ENCODE data around the gene CFAP74. TPM values are rescaled to one million over a fixed set of nuclear protein-coding genes. Genes with fewer than 3 reads are reported as not detected.
A peak's percentile ranks its signal among the peaks of the same experiment; 100 is the strongest.

Gene CFAP74
- total and polyA plus RNA-seq, 2 of the 4 experiments (the other 2 are of a cell fraction), result not detected

DNA sequence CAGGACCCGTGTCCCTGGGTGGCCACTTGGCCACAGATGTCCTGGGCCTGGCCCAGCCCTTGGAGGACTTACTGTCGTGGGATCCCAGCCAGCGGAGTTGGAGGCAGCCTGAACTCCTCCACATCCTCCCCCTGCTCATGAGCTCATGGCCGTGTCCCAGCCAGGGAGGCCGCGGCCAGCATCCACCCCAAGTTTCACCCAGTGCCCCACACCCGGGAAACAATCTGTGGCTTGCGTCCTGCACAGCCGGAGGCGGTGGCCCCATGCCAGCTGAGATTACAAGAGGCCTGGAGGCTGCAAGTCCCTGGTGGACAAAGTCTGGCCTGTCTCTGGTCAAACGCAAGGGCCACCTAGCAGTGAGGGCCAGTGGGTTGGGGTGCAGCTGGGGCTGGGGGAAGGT is 57.0 kb downstream of the CFAP74 start:
- no peak overlapping the region for H2BK20ac ChIP-seq (ENCODE audit: low read depth, low read length)
- WGBS, 2 experiments (ENCODE audit: extremely low coverage in 2 of 2, insufficient read length in 1 of 2), result no CpG with 5 or more reads among the region's 11 CpGs
- no peak overlapping the region for H3K23ac ChIP-seq (ENCODE audit: low read depth, low read length)
- H3K79me1 ChIP-seq (ENCODE audit: low read depth in 1 of 2, low read length in 2 of 2), result no peaks in the 10 kb centered on the region
- H2BK5ac ChIP-seq (ENCODE audit: low read depth, low read length, poor library complexity, severe bottlenecking), result no peak overlapping the region
- in situ Hi-C loops (cut with MboI; ENCODE audit: low sequenced_read_pairs), result no loop called here
- no peaks in the 10 kb centered on the region for H3K9me3 ChIP-seq (ENCODE audit: control insufficient read depth, insufficient read depth, low read length)
- H2AK9ac ChIP-seq (replicated peaks; ENCODE audit: low read depth, low read length, poor library complexity), result no peak overlapping the region
- H3K4me3 ChIP-seq (ENCODE audit: insufficient read depth, low read depth, low read length), result no peak overlapping the region
- TF ChIP-seq CEBPB (IDR thresholded peaks at IDR 0.05; ENCODE audit: low read depth, low read length), result no peak
- no peak for TF ChIP-seq RCOR1 (IDR thresholded peaks at IDR 0.05; ENCODE audit: insufficient replicate concordance, low read length)
- TF ChIP-seq, protein P1, sequence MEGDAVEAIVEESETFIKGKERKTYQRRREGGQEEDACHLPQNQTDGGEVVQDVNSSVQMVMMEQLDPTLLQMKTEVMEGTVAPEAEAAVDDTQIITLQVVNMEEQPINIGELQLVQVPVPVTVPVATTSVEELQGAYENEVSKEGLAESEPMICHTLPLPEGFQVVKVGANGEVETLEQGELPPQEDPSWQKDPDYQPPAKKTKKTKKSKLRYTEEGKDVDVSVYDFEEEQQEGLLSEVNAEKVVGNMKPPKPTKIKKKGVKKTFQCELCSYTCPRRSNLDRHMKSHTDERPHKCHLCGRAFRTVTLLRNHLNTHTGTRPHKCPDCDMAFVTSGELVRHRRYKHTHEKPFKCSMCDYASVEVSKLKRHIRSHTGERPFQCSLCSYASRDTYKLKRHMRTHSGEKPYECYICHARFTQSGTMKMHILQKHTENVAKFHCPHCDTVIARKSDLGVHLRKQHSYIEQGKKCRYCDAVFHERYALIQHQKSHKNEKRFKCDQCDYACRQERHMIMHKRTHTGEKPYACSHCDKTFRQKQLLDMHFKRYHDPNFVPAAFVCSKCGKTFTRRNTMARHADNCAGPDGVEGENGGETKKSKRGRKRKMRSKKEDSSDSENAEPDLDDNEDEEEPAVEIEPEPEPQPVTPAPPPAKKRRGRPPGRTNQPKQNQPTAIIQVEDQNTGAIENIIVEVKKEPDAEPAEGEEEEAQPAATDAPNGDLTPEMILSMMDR (conservative IDR thresholded peaks at IDR 0.05; ENCODE audit: low read depth, low read length), result no peak
- no peak for TF ChIP-seq RAD21 (IDR thresholded peaks at IDR 0.05; ENCODE audit: low read length)
- TF ChIP-seq CHD1 (IDR thresholded peaks at IDR 0.05; ENCODE audit: low read depth, low read length), result no peak
- no peak for TF ChIP-seq NFE2L2 (IDR thresholded peaks at IDR 0.05; ENCODE audit: low read depth, low read length)
- no peak for TF ChIP-seq RFX5 (IDR thresholded peaks at IDR 0.05; ENCODE audit: low read depth, low read length)
- no peak for TF ChIP-seq MAFK (IDR thresholded peaks at IDR 0.05; ENCODE audit: low read depth, low read length)
- no peak for TF ChIP-seq POLR2A (IDR thresholded peaks at IDR 0.05; ENCODE audit: low read depth, low read length)
- no peak for TF ChIP-seq SMC3 (IDR thresholded peaks at IDR 0.05; ENCODE audit: low read depth, low read length)
- TF ChIP-seq, protein P2, sequence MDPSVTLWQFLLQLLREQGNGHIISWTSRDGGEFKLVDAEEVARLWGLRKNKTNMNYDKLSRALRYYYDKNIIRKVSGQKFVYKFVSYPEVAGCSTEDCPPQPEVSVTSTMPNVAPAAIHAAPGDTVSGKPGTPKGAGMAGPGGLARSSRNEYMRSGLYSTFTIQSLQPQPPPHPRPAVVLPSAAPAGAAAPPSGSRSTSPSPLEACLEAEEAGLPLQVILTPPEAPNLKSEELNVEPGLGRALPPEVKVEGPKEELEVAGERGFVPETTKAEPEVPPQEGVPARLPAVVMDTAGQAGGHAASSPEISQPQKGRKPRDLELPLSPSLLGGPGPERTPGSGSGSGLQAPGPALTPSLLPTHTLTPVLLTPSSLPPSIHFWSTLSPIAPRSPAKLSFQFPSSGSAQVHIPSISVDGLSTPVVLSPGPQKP (IDR thresholded peaks at IDR 0.05; ENCODE audit: borderline replicate concordance, low read depth, low read length), result no peak
- TF ChIP-seq BHLHE40 (IDR thresholded peaks at IDR 0.05; ENCODE audit: low read depth, low read length), result no peak
- TF ChIP-seq MAZ (IDR thresholded peaks at IDR 0.05; ENCODE audit: borderline replicate concordance, low read depth, low read length), result no peak
- no peak for TF ChIP-seq MXI1 (IDR thresholded peaks at IDR 0.05; ENCODE audit: borderline replicate concordance, low read depth, low read length)
- TF ChIP-seq, protein P3, sequence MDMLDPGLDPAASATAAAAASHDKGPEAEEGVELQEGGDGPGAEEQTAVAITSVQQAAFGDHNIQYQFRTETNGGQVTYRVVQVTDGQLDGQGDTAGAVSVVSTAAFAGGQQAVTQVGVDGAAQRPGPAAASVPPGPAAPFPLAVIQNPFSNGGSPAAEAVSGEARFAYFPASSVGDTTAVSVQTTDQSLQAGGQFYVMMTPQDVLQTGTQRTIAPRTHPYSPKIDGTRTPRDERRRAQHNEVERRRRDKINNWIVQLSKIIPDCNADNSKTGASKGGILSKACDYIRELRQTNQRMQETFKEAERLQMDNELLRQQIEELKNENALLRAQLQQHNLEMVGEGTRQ (IDR thresholded peaks at IDR 0.05; ENCODE audit: low read depth, low read length), result no peak
- TF ChIP-seq FOS (IDR thresholded peaks at IDR 0.05; ENCODE audit: low read depth, low read length), result no peak
- no peak overlapping the region for H4K8ac ChIP-seq (ENCODE audit: low read depth in 2 of 2, low read length in 2 of 2)
- H3K9me1 ChIP-seq (ENCODE audit: insufficient read depth, low read length), result 0 out of 2 replicates have a peak, but pooled peaks cover 3% of the 10 kb centered on the region
- H2AFZ ChIP-seq (replicated peaks; ENCODE audit: low read length, poor library complexity), result peak overlapping the region; percentile 58
- ChIA-PET CTCF (no interaction called here), POLR2A (ENCODE audit: unreplicated experiment) (no interaction called here)
- H3K27me3 ChIP-seq (ENCODE audit: control insufficient read depth, insufficient read depth, low read length), result peaks cover 36% of the 10 kb centered on the region
- H3K9ac ChIP-seq (ENCODE audit: low read depth, low read length), result no peak overlapping the region
- H3K4ac ChIP-seq (ENCODE audit: low read depth, low read length), result no peak overlapping the region
- no TSS peak for BruUV-seq (replicated peaks)
- ATAC-seq (ENCODE audit: low read depth) (peak; percentile 22; the same call in 1 of the 2 replicates), DNase-seq (peak; percentile 7)
- H3K27ac ChIP-seq (ENCODE audit: insufficient read depth, low read length), result no peak overlapping the region
- no peak overlapping the region for H2BK15ac ChIP-seq (ENCODE audit: low read depth, low read length)
- dilution Hi-C loops (cut with HindIII; ENCODE audit: low sequenced_read_pairs, unreplicated experiment), result no loop called here
- H4K91ac ChIP-seq (ENCODE audit: insufficient read depth, low read depth, low read length), result no peak overlapping the region
- no peak overlapping the region for H3K14ac ChIP-seq (replicated peaks; ENCODE audit: low read depth, low read length)
- intact Hi-C loops (cut with micrococcal nuclease), result no loop called here
- H4K20me1 ChIP-seq (ENCODE audit: insufficient read depth, low read length), result no peaks in the 10 kb centered on the region
- H3K4me2 ChIP-seq (ENCODE audit: low read depth, low read length), result no peak overlapping the region
- H3K18ac ChIP-seq (ENCODE audit: low read depth, low read length), result no peak overlapping the region
- H2BK120ac ChIP-seq (ENCODE audit: low read depth, low read length), result no peak overlapping the region
- no peaks in the 10 kb centered on the region for H3K4me1 ChIP-seq (ENCODE audit: control insufficient read depth, insufficient read depth, low read length)
- no peak overlapping the region for H3K56ac ChIP-seq (ENCODE audit: extremely low read depth, insufficient read depth, low read length)
- no peaks in the 10 kb centered on the region for H3K36me3 ChIP-seq (ENCODE audit: control insufficient read depth, insufficient read depth, low read length)
- no peak overlapping the region for H4K5ac ChIP-seq (ENCODE audit: low read depth, low read length)
- H2AK5ac ChIP-seq (ENCODE audit: low read depth, low read length), result no peak overlapping the region
